ENCODE data around the gene CAVIN1.

DNA sequence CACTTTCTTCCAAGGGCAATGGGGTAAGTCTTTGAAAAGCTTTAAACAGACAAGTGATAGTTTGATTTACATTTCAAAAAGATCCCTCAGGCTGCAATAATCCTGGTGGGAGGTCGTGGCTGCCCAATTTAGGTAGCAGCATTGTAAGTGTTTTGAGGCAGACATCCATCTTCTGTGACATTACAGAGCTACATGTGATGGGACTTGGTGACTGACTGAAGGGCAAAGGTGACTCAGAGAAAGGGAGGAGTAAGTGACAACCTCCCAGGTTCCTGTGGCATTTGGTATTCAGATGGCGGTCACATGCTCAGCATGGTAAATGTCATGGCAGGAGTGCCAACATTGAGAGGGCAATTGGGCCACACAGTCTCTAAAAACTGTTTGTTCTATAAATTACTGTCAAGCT lies 61.3 kb downstream of the CAVIN1 start:
- TF ChIP-seq CTCF (IDR thresholded peaks at IDR 0.05; ENCODE audit: extremely low read depth in 1 of 2, insufficient read depth in 1 of 2, low read depth in 1 of 2, low read length in 2 of 2) (no peak), POLR2A (IDR thresholded peaks at IDR 0.05; ENCODE audit: low read depth, low read length) (no peak), POLR2AphosphoS5 (IDR thresholded peaks at IDR 0.05; ENCODE audit: insufficient read depth, low read depth, low read length) (no peak), EZH2 (IDR thresholded peaks at IDR 0.05; ENCODE audit: borderline replicate concordance, low read depth, low read length, severe bottlenecking) (no peak)

Measured in endothelial cell of umbilical vein (primary cell).